ENCODE data around the gene DARS2.
"Not testable (repeated sequence)": the region's sequence is repeated elsewhere in the genome, so short reads cannot be mapped to it uniquely, and the experiment has no call there.

DARS2 gene

GRCh38 chr1:173857363-173857917 is 33.0 kb downstream of the DARS2 start:
- no peaks in the 10 kb centered on the region for H3K27me3 ChIP-seq
- no peak overlapping the region for H3K27ac ChIP-seq
- H3K4me3 ChIP-seq = no peak overlapping the region
- no peaks in the 10 kb centered on the region for H3K4me1 ChIP-seq
- peaks cover 72 to 96% (median 86%) of the 10 kb centered on the region in 11 experiments for H3K36me3 ChIP-seq
- TF ChIP-seq Cebpa-rat (IDR thresholded peaks at IDR 0.05) = no peak
- H3K4me2 ChIP-seq = no peak overlapping the region
- H3K9ac ChIP-seq = no peak overlapping the region
- peaks cover 0 to 35% (median 19%) of the 10 kb centered on the region in 11 experiments; a peak in 20 of 22 replicates for H4K20me1 ChIP-seq
- no peaks in the 10 kb centered on the region for H3K9me3 ChIP-seq (replicated peaks in 1 of 11)

- H3K4me3 ChIP-seq; H3K27ac ChIP-seq; H3K9me3 ChIP-seq (replicated peaks in 1 of 11); H3K27me3 ChIP-seq; H3K9ac ChIP-seq; H3K4me2 ChIP-seq: not testable (repeated sequence)
- H3K4me1 ChIP-seq = peaks cover under 1 to 13% (median 8%) of the 10 kb centered on the region in 10 experiments; a peak in 19 of 20 replicates
- peaks cover 73 to 97% (median 86%) of the 10 kb centered on the region in 11 experiments for H3K36me3 ChIP-seq
- H4K20me1 ChIP-seq = peaks cover 20 to 56% (median 40%) of the 10 kb centered on the region in 11 experiments; a peak in 21 of 22 replicates
Observed at GRCh38 chr1:173859547-173859946, 35.1 kb downstream of the DARS2 start.

- H3K27me3 ChIP-seq = no peaks in the 10 kb centered on the region
- peaks cover 5 to 18% (median 13%) of the 10 kb centered on the region in 10 experiments for H3K4me1 ChIP-seq
- H3K4me3 ChIP-seq = no peak overlapping the region
- no peak for TF ChIP-seq Cebpa-rat (IDR thresholded peaks at IDR 0.05)
- no peak overlapping the region for H3K27ac ChIP-seq
- H3K9ac ChIP-seq = no peak overlapping the region
- H3K36me3 ChIP-seq = peaks cover 73 to 97% (median 86%) of the 10 kb centered on the region in 11 experiments
- H4K20me1 ChIP-seq = peaks cover 25 to 61% (median 46%) of the 10 kb centered on the region in 11 experiments; a peak in 21 of 22 replicates
- H3K9me3 ChIP-seq (replicated peaks in 1 of 11) = no peaks in the 10 kb centered on the region
- no peak overlapping the region for H3K4me2 ChIP-seq
Observed at GRCh38 chr1:173860065-173860464, 35.6 kb downstream of the DARS2 start.

- H3K27me3 ChIP-seq = no peaks in the 10 kb centered on the region
- no peak overlapping the region for H3K4me2 ChIP-seq
- H3K9me3 ChIP-seq (replicated peaks in 1 of 11) = no peaks in the 10 kb centered on the region; a peak in 1 of 22 replicates
- no peak overlapping the region for H3K9ac ChIP-seq
- peaks cover 75 to 97% (median 86%) of the 10 kb centered on the region in 11 experiments for H3K36me3 ChIP-seq
- no peak overlapping the region for H3K4me3 ChIP-seq
- peaks cover 42 to 78% (median 62%) of the 10 kb centered on the region in 11 experiments; a peak in 21 of 22 replicates for H4K20me1 ChIP-seq
- no peak for TF ChIP-seq Cebpa-rat (IDR thresholded peaks at IDR 0.05)
- no peak overlapping the region for H3K27ac ChIP-seq
- peaks cover 14 to 30% (median 26%) of the 10 kb centered on the region in 10 experiments for H3K4me1 ChIP-seq
Observed at GRCh38 chr1:173861731-173862145, 37.3 kb downstream of the DARS2 start.

GRCh38 chr1:173862146-173862768 is 37.8 kb downstream of the DARS2 start:
- peak overlapping the region in 2 of 11 experiments; percentile 15 to 33; a peak in 1 of 22 replicates for H3K27ac ChIP-seq
- H3K4me2 ChIP-seq; H3K4me3 ChIP-seq; H3K27me3 ChIP-seq; H3K9me3 ChIP-seq (replicated peaks in 1 of 11); H3K9ac ChIP-seq: not testable (repeated sequence)
- peaks cover 74 to 96% (median 85%) of the 10 kb centered on the region in 11 experiments for H3K36me3 ChIP-seq
- peaks cover 44 to 83% (median 66%) of the 10 kb centered on the region in 11 experiments; a peak in 21 of 22 replicates for H4K20me1 ChIP-seq
- peaks cover 14 to 31% (median 26%) of the 10 kb centered on the region in 10 experiments for H3K4me1 ChIP-seq

GRCh38 chr1:173862769-173863223 is 38.3 kb downstream of the DARS2 start:
- Histone ChIP-seq H3K27me3 (no peaks in the 10 kb centered on the region), H3K4me3 (0 out of 20 replicates have a peak overlapping the region, but pooled peaks of 1 of the 10 experiments have one; percentile 98), H3K27ac (peak overlapping the region in 2 of 11 experiments; percentile 15 to 33; a peak in 4 of 22 replicates), H4K20me1 (peaks cover 44 to 79% (median 67%) of the 10 kb centered on the region in 11 experiments; a peak in 21 of 22 replicates), H3K4me2 (no peak overlapping the region; a peak in 1 of 22 replicates), H3K9me3 (replicated peaks in 1 of 11) (no peaks in the 10 kb centered on the region; a peak in 1 of 22 replicates), H3K4me1 (peaks cover 14 to 31% (median 26%) of the 10 kb centered on the region in 10 experiments), H3K9ac (peak overlapping the region in 1 of 11 experiments; percentile 97; a peak in 2 of 22 replicates), H3K36me3 (peaks cover 69 to 90% (median 79%) of the 10 kb centered on the region in 11 experiments)
- TF ChIP-seq Cebpa-rat (IDR thresholded peaks at IDR 0.05) = 0 out of 22 replicates have a peak, but pooled peaks of 1 of the 11 experiments have one; percentile 6

- H3K27ac ChIP-seq = peak overlapping the region in 4 of 11 experiments; percentile 7 to 97 (median 94); a peak in 5 of 22 replicates
- no peak for TF ChIP-seq Cebpa-rat (IDR thresholded peaks at IDR 0.05)
- H3K4me3 ChIP-seq = peak overlapping the region in 7 of 10 experiments; percentile 83 to 98 (median 93); a peak in 9 of 20 replicates
- no peaks in the 10 kb centered on the region; a peak in 1 of 22 replicates for H3K9me3 ChIP-seq (replicated peaks in 1 of 11)
- peaks cover 14 to 31% (median 26%) of the 10 kb centered on the region in 10 experiments for H3K4me1 ChIP-seq
- peak overlapping the region in 6 of 11 experiments; percentile 40 to 98 (median 94); a peak in 7 of 22 replicates for H3K9ac ChIP-seq
- no peaks in the 10 kb centered on the region for H3K27me3 ChIP-seq
- peak overlapping the region in 10 of 11 experiments; percentile 80 to 97 (median 91); a peak in 20 of 22 replicates for H3K4me2 ChIP-seq
- H4K20me1 ChIP-seq = peaks cover 44 to 75% (median 67%) of the 10 kb centered on the region in 11 experiments; a peak in 21 of 22 replicates
- peaks cover 64 to 83% (median 73%) of the 10 kb centered on the region in 11 experiments for H3K36me3 ChIP-seq
Observed at GRCh38 chr1:173863224-173864161, 39.0 kb downstream of the DARS2 start.
